Measurements from ENCODE around the gene SH3BGRL3.
"Not testable (repeated sequence)": the region's sequence is repeated elsewhere in the genome, so short reads cannot be mapped to it uniquely, and the experiment has no call there.

Gene SH3BGRL3

DNA sequence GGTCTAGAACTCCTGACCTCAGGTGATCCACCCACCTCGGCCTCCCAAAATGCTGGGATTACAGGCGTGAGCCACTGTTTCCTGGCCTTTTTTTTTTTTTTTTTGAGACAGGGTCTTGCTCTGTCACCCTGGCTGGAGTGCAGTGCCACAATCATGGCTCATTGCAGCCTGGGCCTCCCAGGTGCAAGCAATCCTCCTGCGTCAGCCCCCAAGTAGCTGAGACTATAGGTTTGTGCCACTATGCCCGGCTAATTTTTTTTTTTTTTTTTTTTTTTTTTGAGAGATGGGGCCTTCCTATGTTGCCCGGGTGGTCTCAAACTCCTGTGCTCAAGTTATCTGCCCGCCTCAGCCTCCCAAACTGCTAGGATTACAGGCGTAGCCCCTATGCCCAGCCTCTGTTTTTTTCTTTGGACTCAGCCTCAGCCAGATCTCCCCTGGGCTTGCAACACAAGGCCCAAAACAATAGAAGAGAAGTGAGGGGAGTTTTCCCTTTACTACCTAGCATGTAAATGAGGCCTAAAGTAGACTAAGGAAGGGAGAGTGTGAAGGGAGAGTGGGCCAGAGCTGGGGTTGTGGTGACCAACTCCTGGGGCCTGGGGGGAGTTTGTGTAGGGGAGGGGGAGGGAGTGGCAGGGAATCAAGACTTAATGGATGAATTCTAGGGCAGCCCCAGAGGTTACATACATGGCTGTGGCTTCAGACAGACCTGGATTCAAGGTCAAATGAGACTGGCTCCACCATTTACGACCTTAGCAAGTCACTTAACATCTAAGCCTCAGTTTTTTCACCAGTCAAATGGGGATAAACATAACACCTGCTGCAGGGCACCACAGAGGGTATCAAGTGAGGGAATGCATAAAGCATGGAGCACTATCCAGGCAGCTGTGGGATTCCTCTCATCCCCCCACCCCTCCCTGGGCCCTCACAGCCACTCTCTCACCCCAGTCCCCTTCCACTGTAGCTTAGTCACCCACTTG lies 36.3 kb downstream of the SH3BGRL3 start:
- DNase-seq (ENCODE audit: low read depth in 2 of 3, low spot score in 2 of 3): no peak

GRCh38 chr1:26317146-26317545 lies 37.3 kb downstream of the SH3BGRL3 start:
- DNase-seq (ENCODE audit: low read depth in 2 of 3, low spot score in 2 of 3): no peak

- DNase-seq (ENCODE audit: low read depth in 2 of 3, low spot score in 2 of 3): no peak
These were observed 37.9 kb downstream of the SH3BGRL3 start, which contains the start of gene CD52 for GRCh38 chr1:26317612-26318337. CD52 (plus strand) TSS chr1:26317958; CDS start chr1:26318018, 60 bp downstream.

GRCh38 chr1:26318338-26319064 lies 38.6 kb downstream of the SH3BGRL3 start:
- no peak for DNase-seq (ENCODE audit: low read depth in 2 of 3, low spot score in 2 of 3)

- no peak for DNase-seq (ENCODE audit: low read depth in 2 of 3, low spot score in 2 of 3)
These were observed 41.0 kb downstream of the SH3BGRL3 start for GRCh38 chr1:26320896-26321295.

DNA sequence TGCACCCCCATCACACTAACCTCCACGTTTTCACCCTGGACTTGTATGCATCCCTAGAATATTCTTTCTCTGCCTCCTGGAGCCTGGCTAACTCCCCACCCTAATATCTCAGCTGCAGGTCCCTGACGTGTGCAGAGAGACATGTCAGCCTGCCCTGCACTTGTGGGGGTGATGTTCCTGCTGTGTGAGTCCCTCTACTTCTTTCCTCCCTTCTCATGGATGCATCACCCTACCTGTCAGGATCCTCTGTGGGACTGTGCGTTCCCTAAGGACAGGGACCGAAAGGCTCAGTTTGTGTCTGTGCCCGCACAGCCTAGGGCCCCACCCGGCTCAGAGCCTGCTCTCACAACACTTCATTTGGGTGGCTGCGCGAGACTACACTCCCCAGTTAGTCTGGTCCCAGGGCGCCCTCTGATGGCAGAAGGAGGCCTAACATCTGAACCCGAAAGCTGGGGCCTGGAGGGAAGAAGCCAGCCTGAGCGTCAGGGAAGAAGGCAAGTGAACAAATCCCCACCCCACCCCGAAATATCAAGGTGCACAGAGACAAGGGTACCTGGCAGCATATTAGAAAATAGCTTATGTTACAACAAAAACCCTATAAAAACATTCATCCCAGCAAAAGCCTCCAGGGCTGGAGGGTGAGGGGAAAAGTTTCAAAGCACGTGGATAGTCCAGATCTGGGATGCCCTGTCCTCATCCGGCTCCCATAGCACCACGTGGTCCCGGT lies 41.6 kb downstream of the SH3BGRL3 start:
- DNase-seq (ENCODE audit: low read depth in 2 of 3, low spot score in 2 of 3): peak; percentile 80 to 99 (median 98)

GRCh38 chr1:26322042-26322331 lies 42.1 kb downstream of the SH3BGRL3 start:
- DNase-seq (ENCODE audit: low read depth in 2 of 3, low spot score in 2 of 3): no peak

GRCh38 chr1:26323382-26323781 lies 43.5 kb downstream of the SH3BGRL3 start:
- no peak for DNase-seq (ENCODE audit: low read depth in 2 of 3, low spot score in 2 of 3)

- DNase-seq (ENCODE audit: low read depth in 2 of 3, low spot score in 2 of 3): no peak
These were observed 44.7 kb downstream of the SH3BGRL3 start for GRCh38 chr1:26324550-26324949.

DNA sequence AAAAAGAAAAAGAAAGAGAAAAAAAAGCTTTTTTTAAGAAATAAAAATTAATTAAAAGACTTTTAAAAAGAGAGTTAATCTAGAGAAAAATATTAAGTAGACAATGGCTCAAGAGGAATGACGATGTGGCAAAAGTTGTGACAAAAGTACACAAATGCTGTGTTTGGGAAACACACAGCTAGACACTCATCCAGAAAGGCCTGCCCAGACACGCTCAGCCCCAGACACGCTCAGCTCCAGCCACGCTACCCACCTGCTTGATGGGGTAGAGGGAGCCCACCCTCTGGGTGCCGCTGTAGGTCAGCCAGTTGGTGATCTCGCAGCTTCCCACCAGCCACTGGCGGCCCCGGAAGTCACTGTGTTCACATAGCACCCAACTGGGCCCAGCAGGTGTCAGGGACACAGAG lies 48.1 kb downstream of the SH3BGRL3 start:
- DNase-seq (ENCODE audit: low read depth in 2 of 3, low spot score in 2 of 3): no peak

DNA sequence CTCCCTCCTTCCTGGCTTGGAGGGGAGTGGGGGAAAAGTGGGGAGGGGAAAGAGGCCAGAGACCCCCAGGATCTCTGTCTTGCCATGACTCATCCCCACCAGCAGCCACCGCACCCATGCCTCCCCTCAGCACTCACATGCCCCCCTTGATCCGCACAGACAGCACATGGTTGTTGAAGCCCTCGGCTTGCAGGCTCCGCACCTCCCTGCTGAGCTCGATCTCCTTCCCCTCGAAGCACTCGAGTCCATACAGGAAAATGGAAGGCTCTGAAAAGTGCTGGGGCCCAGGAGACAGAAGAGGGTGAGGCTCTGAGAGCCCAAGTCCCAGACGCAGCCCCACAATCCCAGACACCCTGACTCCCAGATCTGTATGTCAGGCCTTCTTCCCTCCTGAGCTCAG lies 48.7 kb downstream of the SH3BGRL3 start:
- DNase-seq (ENCODE audit: low read depth in 2 of 3, low spot score in 2 of 3): no peak

- DNase-seq (ENCODE audit: low read depth in 2 of 3, low spot score in 2 of 3): not testable (repeated sequence)
These were observed 49.5 kb downstream of the SH3BGRL3 start for GRCh38 chr1:26329380-26329779.

DNA sequence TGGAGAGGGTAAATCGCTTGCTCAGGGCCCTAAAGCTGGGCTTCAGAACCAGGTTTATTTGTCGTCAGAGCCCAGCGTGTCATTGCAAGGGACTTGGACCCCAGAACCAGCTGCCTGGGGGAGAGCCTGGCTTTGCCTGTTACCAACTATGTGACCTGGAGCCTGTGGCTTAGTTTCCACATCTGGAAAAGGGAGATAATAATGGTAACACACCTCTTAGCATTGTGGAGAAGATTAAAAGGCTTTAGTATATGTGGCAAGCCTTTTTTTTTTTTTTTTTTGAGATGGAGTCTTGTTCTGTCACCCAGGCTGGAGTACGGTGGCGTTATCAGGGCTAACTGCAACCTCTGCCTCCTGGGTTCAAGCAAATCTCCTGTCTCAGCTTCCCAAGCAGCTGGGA lies 50.4 kb downstream of the SH3BGRL3 start:
- DNase-seq (ENCODE audit: low read depth in 2 of 3, low spot score in 2 of 3): no peak

All from activated CD8-positive, alpha-beta memory T cell treated with anti-CD3 and anti-CD28 coated beads for 48 hours (primary cell).